AG20443 (cell line): ENCODE results near the gene NADK2.
A peak's percentile ranks its signal among the peaks of the same experiment; 100 is the strongest.

Experiments used
- DNase-seq: peaks from one replicate; pipeline ENCODE4 v3.0.0; 2012; ENCODE audit warnings: low spot score, mixed read lengths

The NADK2 gene

DNA sequence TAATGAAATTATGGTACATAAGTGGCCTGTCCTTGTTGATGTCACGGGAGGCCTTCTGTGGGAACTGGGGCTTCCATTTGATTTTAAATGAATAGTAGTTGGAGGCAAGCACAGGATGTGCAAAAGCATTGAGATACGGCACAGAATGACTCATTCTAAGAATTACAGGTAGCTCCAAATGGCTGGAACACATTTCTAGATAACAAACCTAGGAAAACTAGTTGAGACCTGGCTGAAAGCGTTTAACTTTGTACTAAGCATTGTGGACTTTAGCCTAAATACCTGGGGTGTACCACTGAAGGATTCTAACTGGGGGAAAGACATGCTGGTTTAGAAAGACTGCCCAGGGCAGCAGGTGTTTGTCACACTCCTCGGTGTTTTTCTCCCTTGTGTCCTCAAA, 80.4 kb downstream of the NADK2 start:
- no peak for DNase-seq

- no peak for DNase-seq
Observed at GRCh38 chr5:36160617-36161016, 81.1 kb downstream of the NADK2 start.

DNA sequence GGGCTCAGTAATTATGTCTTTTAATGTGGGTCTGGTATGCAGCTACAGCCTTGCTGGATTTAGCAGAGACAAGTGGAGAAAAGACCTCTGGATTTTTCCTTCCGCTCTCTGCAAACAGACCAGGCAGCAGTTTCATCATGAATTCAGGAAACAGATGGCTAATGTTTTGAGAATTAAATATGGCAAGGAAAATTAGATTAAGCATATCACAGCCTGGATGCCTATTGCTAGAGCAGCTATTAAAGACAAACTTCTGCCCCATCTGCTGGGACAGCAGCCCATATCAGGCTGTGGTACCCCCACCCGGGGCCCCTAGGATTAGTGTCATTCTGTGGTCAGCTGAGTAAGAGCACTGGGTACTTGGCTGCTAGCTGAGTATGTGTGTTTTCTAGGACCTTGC, 83.6 kb downstream of the NADK2 start:
- peak; percentile 11 for DNase-seq

DNA sequence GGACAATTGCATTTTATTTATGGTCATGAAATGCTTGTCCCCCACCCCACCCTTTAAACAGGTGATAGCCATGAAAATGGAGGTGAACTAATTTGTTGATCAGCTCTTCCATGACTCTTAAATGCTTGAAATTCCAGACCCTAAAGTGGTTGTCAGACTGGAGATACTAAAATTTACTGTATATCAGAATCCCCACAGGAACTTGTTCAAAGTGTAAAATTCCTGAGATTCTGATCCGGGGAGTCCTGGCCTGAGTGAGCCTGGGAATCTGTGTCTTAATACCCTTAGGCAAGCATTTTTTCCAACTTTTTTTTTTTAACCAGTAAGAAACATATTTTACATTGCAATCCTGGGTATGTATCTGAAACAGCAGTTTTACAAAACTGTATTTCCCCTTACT, 85.1 kb downstream of the NADK2 start:
- DNase-seq: peak; percentile 70

DNA sequence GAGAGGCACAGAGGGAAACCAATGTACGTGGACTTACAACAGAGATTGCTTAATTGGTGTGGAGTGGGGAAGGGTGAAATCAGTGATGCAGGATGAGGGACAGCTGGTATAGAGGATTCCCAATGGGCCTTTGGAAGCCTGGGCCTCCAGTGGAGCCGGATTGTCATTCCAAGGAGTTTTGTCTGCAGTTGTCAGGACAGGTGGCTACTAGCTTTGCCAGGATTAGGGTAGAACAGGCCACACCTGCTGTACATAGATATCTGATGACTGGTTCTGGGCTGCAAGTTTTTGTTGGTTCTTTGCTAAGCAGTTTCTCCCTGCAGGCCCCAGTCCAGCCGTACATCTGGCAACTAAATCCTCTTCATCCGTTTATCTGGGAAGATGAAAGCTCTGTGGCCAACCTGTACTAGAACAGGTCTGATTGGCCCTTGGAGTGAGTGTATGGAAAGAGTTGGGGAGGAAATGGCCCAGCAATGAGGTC, 85.6 kb downstream of the NADK2 start:
- peak; percentile 17 for DNase-seq

DNA sequence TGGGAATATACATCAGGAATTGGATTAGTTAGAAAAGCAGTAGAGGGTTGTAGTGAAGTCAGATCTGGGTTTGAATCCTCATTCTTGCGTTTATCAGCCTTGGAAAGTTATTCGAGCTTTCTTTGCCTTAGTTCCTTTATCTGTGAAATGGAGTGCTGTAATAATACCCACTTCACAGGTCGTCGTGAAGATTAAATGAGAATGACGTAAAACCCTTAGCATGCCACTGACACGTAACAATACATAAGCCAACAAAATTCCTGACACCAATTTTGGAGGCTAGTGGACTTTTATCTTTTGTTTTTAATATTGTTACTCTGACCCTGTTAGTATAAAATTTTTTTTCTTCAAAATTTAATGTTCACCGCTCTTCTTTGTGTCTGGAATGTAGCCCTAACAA, 86.4 kb downstream of the NADK2 start:
- DNase-seq: no peak

- no peak for DNase-seq
Observed at GRCh38 chr5:36153726-36154125, 88.0 kb downstream of the NADK2 start.

GRCh38 chr5:36153298-36153677, 88.4 kb downstream of the NADK2 start:
- DNase-seq: no peak

GRCh38 chr5:36152324-36153297, 89.1 kb downstream of the NADK2 start:
- peak; percentile 17 for DNase-seq

- DNase-seq: peak; percentile 98
Observed at GRCh38 chr5:36151434-36152323, 90.0 kb downstream of the NADK2 start, which contains the start of the genes LMBRD2 and SKP2. TSS of gene LMBRD2 (minus strand) at chr5:36151887. CDS start at chr5:36143349, 8,538 bp downstream. TSS of gene SKP2 (plus strand) at chr5:36152111. CDS start at chr5:36152263, 152 bp downstream.

- peak; percentile 53 for DNase-seq
Observed at GRCh38 chr5:36150676-36151433, 90.9 kb downstream of the NADK2 start.

- DNase-seq: no peak
Observed at GRCh38 chr5:36147681-36148080, 94.0 kb downstream of the NADK2 start.

DNA sequence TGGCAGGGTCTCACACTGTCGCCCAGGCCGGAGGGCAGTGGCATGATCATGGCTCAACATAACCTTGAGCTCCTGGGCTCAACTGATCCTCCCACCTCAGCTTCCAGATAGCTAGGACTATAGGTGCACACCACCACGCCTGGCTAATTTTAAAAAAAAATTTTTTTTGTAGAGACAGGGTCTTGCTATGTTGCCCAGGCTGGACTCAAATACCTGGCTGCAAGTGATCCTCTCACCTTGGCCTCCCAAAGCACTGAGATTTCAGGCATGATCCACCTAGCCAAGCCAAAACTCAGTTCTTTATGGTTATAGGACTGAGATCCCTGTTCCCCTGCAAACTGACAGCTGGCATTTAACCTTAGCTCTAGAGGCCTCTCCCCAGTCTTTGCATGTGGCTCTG, 95.3 kb downstream of the NADK2 start:
- DNase-seq: no peak

DNA sequence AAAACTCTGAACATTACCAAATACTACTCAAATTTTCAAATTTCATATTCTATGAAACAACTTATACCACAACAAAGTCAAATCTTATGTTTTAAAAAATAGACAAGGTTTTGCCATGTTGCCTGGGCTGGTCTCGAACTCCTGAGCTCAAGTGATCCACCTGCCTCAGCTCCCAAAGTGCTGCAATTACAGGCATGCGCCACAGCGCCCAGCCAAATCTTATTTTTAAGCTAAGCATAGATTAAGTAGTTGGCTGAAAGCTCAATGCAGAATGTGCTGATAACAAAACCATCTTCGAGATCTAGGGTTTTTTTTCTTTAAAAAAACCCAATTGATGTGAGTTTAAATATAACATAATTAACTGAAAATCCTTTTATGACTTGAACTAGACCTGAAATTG, 96.4 kb downstream of the NADK2 start:
- DNase-seq: no peak
